Amniotic epithelial cell (primary cell): ENCODE data around the gene DPH3.

ENCODE experiments used
- DNase-seq: peaks from one replicate; pipeline ENCODE4 v3.0.0-alpha.2; 2010; ENCODE audit warnings: low read depth

The DPH3 gene

DNA sequence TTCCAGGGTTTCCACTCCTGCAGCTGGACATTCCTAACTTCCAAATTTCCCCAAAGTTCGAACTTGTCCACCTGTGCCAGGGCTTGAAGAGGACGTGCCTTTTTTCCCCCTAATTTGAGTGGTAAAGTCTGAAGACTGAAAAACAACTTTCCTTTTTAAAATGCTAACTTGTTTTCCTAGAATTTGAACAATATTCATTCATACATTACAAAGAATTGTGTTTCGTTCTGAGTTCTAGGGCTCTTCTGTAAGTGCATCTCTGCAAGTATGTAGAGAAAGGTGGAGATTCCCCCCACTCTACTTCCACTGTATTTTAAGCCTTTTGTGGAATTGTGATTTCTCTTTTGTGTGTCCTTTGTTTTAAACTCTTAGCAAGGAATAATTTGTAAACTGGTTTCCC, 9.4 kb downstream of the DPH3 start:
- DNase-seq: no peak

DNA sequence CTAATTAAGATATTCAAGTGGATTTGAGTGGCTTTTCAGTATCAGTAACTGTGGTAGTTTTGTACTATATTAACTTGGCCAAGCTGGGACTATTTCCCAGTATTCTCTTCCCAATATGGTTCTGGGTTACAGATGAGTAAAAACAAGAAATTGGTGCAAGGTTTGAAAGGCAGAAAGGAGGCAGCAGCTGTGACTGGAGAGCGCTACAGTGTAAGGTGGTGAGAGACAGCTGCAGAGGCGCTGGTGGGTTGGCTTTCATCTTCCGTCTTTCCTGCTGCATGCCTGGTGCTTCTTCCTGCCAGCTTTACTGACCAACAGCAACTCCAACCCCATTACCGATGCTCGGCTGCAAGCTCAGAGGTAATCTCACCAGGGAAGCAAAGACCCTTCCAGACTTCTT, 9.8 kb downstream of the DPH3 start:
- no peak for DNase-seq

DNA sequence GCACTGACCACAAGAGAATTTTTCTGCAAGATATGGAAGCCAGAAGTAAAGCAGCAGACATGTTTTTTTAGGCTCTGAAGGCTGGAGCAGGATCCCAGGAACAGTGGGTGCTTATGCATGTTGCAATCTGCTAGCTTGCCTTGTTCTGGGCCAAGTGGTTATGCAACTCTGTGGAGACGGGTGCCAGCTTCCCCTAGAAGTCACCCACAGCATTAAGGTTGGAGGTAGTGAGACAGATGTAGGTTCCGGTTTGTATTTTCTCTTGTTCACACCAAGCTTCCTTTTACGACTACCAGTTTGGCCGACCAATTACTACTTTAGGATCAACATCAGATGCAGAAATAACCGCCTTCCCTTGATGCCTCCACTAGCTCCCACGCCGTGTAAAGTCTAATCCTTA, 11.1 kb downstream of the DPH3 start:
- peak; percentile 89 for DNase-seq

DNA sequence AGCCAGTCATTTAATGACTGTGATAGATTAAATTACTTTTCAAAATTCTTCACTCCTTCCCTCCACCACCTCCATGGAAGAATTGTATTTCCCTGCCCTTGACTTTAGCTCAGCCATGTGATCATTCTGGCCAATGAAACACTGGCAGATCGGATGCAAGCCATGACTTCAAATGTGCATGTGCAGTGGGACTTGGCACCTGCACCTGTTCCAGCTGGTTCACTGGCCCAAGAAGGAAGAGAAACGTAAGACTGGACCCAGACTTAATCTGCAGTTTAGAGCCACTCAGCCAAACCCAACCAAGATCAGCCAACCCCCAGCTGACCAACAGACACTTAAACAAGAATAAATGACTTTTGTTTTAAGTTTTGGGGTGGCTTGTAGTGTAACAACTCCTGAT, 11.8 kb downstream of the DPH3 start:
- no peak for DNase-seq

DNA sequence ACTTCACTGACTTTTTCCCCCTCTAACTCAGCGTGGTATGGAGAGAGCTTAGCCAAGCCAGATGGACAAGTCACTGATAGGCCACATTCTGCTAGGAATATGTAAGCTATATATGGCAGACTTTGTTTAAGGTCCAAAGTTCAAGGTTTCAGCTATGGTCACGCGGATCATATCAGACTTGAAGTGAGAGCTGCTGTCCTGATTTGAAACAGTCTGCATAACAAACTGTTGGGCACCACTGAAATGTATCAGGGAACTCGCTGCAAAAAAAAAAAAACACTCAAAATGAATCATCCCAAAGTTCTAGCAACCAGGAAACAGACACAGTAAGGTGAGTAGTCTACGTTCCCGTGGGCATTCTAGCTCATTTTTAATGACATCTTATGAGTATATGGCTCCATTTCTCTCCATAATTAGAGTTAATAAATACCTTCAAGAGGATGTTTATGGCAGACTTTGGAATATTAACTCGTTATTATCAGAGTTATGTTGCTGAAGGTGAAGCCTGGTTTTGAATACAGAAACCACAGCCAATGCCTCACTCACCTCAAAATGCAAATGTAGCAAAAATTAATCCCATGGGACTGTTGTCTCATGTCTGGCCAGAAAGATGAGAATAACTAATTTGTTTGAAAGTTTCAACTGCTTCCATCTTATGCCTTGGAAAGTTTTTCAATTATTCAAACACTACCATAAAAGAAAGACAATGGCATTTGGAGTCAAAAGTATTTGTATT, 12.3 kb downstream of the DPH3 start:
- DNase-seq: peak; percentile 16

DNA sequence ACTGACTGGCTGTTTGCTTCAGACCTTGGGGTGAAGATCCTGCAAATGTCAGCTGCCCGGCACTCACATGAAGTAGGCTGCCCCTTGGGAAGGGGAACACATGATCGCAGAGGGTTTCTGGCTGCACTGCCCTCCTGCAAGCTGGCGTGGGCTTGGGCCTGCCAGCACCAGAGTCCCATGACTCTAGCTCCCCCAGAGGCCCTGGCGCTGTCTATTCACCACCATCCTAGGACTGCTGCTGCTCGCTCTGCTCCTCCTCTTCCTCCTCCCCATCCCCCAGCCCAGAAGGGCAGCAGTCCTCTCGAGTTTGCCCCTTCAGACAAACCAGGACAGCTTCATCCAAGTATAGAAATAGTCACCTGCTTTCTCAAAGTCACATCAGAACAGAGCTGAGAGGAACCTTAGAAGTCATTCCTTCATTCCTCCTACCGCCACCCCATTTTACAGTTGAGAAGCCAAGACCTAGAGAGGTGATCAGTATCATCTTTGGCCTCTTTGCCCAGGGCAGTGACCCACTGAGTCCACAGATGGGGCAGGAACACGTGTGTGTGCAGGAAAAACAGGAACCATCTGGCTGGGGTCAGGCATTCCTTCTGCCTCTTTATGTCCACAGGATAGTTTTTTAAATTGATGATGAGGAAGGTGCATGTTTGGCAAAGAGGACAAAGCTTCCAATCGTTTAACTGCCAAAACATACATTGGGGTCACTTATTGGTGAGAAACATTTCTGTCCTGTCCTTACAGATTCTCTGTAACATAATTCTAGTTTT, 13.2 kb downstream of the DPH3 start:
- no peak for DNase-seq

DNA sequence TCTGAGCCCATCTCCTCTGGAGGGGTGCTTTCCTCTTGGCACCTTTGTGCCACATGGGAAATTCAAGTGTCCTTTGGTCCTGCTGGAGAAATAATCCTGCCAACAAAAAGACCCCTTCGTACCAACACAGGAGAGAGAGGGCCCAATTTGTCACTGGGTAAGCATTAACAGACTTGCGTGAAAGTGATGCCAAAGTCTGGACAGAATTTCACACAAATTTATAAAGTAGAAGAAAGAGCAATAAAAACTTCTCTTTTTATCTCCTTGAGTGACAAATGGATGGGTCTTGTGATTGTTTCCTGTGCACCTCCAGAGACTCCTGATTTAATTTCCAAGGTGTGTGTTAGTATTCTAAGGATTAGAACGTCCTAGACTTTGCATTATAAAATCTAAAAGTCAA, 14.9 kb downstream of the DPH3 start:
- DNase-seq: no peak

DNA sequence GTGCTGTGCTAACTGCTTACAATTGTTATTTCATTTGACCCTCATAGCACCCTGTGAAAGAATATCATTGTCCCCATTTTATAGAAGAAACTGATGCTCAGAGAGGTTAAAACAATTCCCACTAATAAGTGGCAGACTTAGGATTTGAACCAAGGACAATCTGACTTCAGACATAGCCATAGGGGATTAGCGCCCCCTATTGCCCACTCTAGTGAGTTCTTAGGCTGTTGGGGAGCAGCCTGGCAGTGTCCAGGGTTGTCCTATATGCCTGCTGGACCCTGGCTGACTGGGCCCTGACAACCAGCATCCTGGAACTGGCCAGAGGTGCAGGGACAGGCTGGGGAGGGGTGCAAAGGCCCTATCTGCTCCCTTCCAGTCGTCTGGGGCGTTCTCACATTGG, 15.4 kb downstream of the DPH3 start:
- peak; percentile 42 for DNase-seq

DNA sequence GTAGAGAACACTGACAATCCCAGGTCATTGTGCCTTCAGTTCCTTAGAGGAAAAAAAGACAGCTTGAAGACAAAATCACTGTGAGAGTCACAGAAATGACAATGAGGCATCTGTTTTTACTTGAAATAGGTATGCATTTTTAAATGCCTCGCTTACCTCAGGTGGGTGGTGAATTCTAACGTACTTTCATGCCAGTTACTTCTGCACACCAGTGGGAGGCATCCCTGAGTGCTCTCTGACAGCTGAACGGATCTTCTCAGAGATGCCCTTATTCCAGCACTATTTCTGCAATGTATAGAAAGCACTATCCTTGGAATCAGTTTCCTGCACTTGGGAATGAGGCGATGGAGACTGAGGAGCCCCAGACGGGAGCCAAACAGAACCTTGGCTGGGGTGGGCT, 16.2 kb downstream of the DPH3 start:
- no peak for DNase-seq

DNA sequence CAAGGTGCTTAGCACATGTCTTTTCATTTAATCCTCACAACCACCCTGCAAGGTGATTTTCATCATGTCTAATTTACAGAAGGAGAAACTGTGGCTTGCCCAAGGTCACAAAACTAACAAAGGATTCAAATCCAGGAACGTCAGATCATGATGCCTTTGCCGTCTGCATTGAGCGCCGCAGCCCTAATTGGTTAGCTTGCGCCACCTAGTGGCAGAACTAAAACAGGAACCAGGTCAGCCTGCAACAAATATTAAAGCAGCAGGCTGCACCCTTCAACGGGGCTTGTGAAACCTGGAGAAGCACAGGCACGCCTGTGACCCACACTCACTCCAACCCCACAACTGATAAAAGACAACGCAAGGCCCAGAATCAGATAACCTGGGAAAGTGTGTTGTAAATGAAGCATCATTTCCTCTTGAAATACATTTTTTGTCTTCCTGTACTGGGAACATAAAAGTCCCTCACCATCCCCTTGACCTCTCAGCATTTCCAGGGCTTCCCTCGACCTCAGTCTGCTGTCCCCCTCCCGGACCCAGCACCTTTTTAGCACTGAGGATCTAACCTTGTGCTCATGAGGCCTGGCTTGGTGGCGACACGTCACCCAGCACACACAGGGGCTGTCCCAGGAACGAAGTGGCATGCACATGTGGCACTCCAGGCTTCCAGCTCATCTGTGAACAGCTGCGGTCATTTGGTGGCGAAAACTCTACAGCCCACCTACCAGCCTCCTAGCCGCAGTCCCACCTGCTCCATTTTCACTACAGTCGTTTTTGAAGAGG, 17.3 kb downstream of the DPH3 start:
- peak; percentile 78 for DNase-seq

DNA sequence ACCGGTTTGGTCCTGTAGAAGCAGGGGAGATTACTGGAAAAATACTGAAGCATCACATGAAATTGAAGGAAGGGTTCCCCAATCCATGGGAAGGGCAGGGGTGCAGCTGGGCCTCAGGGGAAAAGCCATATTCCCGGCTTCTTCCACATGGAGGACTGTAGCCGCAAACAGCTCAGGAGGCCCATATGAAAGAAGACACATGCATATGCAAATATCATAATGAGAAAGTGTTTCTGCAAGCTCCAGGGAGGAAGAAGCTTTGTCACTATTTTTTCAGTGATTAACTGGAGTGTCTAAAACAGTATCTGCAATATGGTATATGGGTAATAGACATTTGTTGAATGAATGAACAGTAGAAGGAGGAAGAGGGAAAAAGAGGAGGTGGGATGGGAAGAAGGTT, 19.1 kb downstream of the DPH3 start:
- DNase-seq: no peak

DNA sequence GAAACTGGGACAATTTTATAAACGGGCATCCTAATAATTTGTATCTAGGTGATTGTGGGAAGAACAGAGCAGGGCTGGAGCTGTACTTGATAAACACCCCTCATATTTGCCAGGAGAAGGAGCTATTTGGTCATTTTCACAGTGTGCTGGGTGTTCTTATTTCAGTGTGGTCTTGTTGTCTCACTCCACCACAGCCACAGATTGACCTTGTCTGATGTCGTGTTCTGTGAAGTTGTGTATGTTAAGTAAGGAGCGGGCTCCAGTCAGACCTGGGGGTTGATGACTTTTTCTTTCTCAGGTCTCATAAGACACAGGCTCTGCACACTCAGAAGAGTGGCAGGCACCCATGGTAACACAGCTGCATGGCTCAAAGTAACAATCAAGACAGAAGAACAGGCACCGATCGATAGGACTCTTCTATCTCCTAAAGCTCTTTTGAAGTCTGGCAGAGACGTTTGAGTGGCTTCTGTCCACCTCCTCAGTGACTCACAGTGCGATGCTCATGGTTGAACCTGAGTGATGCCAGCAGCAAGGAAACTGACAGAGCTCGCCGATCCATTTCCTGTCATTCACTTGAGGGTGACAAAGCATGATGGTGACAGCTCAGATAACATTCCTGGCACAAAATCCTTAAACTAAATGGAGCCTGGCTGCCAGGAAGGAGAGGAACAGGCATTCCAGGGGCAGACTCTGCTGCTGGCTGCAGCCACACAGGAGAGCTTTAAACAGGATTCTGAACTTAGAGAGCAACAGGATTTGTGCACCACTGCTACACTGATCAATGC, 20.8 kb downstream of the DPH3 start:
- peak; percentile 44 for DNase-seq

DNA sequence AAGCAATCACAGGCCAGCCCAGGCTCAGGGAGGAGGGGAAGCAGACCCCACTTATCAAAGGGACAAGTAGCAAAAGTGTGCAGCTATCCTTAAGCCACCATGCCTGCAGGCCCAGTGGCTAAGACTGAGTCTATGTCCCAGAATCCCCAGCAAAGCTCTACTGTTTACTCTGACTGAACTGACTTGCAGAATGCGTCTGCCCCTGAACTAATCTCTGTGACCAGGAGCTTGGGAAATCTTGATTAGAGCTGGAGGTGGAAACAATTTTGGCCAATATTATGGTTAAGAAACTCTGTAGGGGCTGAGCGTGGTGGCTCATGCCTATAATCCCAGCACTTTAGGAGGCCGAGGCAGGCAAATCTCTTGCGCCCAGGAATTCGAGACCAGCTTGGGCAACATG, 22.6 kb downstream of the DPH3 start:
- DNase-seq: peak; percentile 40

DNA sequence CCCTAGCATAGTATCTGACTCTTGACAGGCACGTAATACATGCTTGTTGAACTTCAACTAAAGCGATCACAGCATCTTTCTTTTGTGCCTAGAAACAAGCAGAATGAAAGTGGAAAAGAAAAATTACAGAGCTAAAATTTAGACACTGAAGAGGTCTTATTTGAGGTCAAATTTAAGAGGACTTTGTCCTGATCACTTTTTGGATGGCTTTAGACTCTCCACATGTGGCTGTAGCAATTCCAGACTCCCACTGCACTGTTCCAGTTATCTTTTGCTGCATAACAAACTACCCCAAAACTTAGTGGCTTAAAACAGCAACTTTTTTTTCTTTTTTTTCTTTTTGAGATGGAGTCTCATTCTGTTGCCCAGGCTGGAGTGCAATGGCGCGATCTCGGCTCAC, 23.5 kb downstream of the DPH3 start:
- no peak for DNase-seq

DNA sequence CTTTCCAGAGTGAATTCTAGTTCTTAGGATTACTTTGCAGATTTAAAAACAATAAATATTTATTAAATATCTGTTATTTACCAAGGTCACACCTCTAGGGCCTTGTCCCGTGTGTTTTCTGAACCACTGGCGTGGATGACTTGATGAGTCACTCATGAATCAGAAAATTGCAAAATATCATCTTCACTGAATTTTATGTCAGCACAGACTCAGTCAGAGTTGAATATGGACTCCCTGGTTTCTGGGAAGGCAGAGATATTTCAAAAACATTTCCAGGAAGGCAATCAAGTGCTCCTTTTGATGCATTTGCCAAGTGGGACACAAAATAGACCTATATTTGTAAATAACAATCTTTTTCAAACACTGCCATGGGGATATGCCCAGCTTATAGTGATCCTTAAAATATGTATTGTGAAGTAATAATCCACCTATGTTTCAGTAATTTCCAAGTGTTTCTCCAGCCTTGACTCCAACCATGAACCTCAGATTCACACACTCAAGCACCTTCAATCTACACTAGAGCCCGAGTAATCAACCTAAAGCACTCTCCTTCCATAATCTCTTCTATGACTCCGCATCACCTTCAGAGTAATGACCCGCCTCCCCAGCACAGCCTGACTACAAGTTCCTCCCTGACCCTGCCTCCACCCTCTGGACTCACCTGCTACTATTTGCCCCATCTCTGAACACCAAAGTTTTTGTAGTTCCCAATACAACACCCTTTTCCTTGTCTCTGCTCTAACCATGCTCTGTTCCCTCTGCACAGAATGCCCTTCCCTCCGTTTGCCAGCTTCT, 24.3 kb downstream of the DPH3 start:
- DNase-seq: peak; percentile 84

DNA sequence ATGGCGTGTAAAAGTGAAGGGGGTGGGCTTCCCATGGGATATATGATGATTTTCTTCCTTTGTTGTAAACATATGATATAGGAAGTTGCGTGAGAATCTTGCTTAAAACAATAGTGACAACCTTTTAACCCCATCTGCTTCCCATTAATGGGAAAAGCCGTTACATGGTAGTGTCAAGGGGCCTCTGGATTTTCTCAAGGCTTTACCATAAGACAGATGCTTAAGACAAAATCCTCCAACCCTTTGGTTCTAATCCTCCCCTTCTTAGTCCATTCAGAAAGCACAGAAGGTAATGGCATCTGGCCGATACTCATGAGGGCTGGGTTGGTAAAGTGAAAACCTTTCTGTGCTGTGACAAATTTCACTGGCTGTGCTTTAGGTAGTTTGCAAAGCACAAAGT, 25.0 kb downstream of the DPH3 start:
- DNase-seq: peak; percentile 68

DNA sequence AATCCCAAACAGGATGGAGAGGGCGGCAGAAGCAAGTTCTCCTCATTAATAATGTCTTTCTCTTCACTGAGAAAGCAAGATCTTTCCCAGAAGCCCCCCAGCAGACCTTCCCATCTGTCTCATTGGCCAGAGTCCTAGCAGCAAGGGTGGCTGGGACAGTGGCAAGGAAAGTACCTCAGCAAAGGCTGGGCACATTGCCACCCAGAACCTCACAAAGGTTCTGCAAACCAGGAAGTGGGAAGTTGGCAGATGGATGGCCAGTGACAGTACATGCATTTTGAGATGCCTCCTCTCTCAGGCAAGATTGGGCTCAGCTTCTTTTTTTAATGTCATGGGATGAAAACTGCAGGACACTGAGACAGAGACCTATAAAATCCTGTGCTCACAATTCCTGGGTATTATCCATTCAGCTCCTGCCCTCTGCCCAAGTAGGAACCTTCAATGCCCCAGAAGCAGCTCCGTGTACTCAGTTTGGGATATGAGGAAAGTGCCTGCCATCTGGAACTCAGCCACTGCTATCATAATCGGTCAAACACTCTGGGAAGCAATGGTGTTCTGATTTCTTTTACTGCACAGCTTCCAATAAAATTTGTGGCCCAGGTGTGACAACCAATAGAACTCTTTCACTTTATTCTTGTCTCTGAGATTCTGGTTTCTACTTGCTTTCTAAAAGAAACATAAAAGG, 25.5 kb downstream of the DPH3 start:
- DNase-seq: no peak

DNA sequence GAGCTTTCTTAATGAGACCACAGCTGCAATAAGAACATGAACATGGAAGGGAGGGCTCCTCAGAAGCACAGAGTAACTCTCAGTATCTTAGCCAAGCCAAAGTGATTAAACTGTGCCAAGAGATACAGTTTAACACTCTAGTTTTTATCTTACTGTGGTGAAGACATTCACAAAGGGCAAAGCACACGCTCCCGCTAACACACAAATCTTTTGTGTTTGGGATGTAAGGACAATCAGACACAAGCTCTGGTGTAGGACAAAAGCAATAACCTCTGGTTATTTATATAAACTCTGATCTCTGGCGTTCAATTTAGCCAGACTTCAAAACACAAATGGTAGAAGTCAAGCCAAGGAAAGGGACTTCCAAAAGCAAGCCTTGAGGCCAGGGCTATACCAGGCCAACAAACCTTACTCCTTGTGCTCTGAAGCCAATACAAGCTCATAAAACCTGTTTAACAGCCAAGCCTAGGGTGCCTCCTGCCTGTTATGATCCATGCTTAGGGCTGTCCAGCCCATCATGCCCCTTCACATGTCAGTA, 27.8 kb downstream of the DPH3 start:
- DNase-seq: no peak

DNA sequence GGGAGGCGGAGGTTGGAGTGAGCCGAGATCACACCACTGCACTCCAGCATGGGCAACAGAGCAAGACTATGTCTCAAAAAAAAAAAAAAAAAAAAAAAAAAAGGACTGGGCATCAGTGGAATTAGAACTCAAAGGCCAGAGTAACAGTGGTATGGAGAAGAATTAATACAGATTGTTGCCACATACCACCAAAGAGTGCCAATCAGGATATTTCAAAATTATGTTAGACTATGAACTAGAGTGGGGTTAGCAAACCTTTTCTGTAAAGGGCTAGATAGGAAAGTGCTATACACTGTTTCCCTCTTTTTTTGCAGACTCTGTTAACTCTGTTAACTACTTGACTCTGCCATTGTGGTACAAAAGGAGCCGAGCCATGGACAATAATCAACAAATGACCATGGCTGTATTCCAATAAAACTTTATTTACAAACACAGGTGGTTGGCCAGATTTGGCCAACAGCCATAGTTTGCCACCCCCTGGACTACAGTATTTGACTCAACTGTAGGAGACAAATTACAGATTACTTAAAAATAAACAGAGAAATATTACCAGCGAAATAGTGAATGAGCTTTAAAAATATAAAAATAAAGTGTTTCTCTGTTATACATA, 28.6 kb downstream of the DPH3 start:
- DNase-seq: no peak

DNA sequence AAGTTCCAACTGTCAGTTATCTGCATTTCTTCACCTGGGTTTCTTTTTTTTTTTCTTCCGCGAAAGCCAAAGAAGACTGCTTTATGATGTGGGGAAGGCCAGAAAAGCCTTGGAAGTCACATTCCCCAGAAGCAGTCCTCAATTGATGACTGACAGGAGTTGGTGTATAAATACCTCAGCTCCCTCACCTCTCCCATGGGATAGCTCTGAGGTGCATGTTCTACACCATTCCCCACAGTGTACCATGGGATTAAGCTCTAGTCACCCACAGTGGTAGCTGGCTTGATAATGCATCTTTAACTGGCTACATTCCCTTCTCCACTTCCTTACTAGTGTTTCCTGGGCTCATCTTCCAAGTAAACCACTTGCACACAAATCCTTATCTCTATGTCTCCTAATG, 30.5 kb downstream of the DPH3 start:
- DNase-seq: no peak
